Renal cortex interstitium (tissue), 11 donors: ENCODE results near the gene KAT6B. TPM values are rescaled to one million over a fixed set of nuclear protein-coding genes. Genes with fewer than 3 reads are reported as not detected.

ENCODE experiments used
- DNase-seq, 11 donors: peaks; one replicate each; pipeline ENCODE4 v3.0.0-alpha.2; 2013; ENCODE audit warnings: low read depth in 9 of 11, low spot score in 4 of 11; ENCODE audit errors: extremely low read depth in 1 of 11
- polyA plus RNA-seq, 3 donors: library from polyadenylated mRNA; unstranded; fragments of 120-200 nt; gene quantifications; one replicate each; pipeline ENCODE4 v1.2.1, GENCODE V29; 2013; ENCODE audit not compliant: insufficient read length in 3 of 3

The KAT6B gene
- polyA plus RNA-seq, 3 donors = 43.6 to 46.5 (median 44.0) TPM

DNA sequence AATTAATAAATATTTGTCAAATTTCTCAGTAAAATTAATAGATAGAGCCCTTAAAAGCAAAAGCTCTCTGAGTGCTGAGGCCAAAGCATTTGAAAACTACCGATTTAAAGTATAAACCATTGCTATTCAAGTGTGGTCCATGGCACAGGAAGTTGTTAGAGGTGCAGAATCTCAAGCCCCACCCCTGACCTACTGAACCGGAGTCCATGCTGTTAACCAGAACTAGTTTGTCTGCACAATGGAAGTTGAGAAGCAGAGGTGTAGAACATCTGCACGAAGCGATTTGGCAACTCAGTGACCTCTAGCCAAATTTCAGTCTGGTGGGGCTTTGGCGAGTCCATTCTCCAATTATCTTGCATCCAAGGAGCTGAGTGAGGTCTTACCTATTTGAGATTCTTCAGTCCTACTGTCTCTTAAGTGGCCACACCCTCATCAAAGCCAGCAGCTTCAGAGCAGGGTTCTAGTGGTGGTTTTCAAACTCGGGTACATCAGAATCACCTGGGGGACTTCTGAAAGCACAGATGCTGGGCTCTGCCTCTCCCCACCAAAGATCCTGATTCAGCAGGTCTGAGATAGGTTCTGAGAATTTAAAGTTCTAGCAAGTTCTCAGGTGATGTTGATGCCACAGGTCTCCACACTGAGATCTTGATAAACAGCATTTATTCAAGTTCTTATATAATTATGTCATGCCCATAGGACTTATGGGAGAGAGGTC is 188.3 kb downstream of the KAT6B start:
- no peak for DNase-seq

DNA sequence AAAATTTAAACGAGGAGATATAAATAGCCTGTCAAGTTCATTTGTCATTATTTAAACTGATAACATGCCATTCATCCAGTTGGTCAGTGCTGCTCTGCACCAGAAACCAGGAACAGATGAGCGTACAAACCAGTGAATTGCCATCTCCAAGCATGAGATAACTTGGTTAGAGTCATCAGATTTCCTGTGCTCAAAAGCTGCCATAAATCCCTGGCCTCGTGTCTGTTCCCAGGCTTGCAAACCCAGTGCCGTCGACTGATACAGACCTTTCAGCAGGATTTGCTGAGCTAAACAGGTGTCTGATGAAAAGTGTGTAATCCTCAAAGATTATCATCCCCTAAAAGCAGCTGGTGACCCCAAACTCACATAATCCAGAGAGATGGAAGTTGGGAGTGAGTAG is 189.0 kb downstream of the KAT6B start:
- no peak for DNase-seq

DNA sequence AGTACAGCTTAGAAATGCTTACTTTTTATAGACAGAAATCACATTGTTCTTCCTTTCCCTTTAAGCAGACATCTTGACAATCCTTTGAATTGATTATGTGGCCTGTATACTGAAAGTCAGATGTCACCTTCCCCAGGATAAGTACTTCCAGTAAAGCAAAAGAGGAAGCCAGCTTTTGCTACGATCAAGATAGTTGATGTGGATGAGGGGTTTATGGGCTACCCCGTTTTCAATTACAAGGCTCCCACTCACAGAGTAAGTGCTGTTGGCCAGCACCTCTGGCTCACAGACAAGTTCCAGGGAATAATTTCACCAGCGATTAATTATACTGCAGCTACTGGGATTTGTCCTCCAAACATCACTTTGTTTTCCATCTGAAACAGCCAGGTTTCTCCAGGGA is 189.9 kb downstream of the KAT6B start:
- peak in 2 of 11 donors; percentile 19 to 25 for DNase-seq

DNA sequence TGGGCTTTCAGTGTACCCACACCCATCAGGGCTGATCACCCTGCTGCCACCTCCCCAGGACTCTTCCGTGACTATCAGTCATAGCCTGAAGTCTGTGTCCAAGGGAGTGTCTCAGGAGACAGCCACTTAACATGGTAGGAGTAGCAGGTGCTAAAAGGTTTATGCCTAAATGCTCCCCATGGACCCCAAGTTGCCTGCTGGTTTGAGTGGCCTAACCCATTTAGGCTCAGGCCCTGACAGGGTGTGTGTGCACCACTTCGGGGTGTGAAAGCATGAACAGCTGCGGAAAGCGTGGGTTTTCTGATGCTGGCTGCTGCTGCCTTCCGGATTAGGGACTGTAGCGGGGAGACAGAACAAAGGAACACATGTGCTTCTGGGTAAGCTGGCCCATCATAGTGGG is 191.9 kb downstream of the KAT6B start:
- no peak for DNase-seq

DNA sequence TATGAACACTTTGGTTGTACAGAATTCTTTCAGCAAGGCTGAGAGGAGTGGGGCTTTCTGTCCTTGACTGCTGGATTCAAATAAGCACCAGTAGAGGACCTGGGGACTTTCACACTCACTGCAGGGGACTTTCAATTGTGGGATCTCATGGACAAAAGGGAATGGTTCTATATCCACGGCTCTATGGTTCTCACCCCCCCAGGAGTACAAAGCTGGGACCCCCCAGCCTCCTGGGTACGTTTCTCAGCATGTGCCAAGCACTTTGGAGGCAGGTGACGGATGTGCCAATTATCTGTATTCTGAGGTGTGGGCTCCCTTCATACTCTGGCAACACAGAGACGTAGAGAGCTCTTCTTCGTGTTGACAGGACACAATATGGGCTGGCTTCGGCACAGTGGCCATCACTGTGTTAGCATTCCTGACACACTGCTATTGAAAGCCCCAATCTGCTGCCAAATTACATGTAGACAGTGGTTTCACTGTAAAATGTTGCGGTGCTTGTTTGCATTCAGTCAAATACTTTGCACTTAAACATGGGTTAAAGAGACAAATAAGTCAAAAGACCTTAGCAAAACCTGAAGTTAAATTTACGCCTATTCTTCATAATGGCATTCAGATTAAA is 192.4 kb downstream of the KAT6B start:
- no peak for DNase-seq

DNA sequence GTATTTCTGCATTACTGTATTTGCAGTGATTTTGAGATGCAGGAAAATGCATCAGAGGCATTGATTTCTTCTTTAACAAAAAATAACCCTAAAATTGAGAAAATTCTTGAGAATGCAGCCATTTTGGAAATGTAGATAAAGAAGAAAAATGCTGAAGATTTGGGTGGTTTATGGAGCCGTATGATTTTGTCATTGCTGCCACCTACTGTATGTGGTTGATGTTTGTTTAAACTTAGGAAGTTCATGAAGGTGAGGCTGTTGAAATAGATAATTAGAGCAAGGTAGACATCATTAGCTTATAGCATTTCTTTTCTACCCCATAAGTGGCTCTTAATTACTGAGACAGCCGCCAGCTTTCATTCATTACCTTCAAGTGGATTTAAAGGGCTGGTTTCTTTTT is 193.0 kb downstream of the KAT6B start:
- DNase-seq = peak in 1 of 11 donors; percentile 20

DNA sequence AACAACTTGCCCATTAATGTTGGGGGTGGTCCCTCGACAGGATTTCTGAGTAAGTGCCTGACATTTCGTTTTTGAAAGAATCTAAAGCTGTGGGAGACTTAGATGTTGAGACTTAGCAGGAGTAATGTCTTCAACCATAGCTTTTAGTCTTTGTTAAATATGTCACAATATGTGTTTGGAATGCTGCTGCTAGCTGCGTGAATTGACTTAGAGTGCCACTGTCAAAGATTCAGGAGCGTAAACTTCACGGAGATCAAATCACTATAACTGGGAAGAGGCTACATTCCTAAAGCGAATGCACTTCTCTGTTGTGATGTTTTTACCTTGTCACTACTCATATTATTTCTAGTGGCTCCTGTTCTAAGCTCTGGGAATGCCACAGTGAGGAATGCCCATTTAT is 193.8 kb downstream of the KAT6B start:
- no peak for DNase-seq

DNA sequence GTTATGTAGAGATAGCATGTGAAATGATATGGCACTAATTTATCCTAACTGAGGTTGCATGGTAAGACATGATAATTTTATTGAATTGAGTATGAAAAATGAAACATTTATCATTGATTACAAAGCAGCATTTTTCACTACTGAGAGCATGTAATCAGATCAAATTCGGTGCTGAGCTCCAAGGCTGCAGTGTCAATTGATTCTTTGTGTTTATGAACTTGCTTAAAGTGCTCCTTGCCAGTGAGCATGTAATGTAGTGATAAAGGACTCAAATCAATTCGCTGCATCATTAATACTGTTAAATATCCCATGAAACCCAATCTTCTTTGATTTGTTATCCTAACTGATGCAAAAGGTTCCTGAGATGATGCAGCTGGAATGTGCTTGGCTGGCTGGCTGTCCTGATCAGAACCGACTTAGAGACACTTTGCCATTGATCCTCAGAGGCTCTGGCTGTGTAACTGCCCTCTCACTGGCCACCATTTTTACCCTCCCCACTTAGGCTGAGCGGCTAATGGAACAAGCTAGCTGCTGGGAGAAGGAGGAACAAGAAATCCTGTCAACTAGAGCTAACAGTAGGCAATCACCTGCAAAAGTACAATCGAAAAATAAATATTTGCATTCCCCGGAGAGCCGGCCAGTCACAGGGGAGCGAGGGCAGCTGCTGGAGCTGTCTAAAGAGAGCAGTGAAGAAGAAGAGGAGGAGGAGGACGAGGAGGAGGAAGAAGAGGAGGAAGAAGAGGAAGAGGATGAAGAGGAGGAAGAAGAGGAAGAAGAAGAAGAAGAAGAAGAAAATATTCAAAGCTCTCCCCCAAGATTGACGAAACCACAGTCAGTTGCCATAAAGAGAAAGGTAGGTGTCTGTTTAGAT is 195.2 kb downstream of the KAT6B start:
- no peak for DNase-seq

DNA sequence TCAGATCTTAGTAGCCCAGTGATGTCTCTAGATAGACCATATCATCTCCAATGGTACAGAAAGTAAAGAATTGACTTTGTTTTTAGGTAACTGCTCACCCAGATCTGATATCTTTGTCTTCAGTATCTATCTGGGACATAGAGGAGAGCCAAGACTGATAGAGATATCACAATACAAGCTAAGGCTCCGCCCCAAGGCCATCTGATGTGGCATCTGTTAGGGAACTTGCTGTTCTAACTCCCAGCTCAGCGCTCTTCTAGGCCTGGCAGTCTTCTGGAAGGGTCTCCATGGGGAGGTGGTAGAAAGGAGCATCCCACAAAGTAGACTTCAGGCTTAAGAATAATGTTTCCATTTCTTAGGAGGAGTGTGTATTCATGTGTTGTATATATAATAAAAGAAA is 196.7 kb downstream of the KAT6B start:
- no peak for DNase-seq

DNA sequence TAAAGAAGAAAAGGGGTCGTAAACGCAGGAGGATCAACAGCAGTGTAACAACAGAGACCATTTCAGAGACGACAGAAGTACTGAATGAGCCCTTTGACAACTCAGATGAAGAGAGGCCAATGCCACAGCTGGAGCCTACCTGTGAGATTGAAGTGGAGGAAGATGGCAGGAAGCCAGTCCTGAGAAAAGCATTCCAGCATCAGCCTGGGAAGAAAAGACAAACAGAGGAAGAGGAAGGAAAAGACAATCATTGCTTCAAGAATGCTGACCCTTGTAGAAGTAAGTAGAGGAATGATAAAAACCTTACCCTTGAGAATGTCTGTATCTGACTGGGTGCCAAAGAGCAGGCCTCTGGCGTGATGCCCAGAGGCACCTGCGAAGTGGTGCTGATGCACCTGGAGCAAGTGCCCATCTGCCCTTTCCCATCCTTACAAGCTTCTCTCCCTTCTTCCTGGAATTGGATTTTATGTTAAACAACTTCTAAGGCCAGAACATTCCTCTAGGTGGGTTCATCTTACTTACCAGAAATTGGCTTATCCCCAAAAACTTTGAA is 198.6 kb downstream of the KAT6B start:
- DNase-seq = no peak

DNA sequence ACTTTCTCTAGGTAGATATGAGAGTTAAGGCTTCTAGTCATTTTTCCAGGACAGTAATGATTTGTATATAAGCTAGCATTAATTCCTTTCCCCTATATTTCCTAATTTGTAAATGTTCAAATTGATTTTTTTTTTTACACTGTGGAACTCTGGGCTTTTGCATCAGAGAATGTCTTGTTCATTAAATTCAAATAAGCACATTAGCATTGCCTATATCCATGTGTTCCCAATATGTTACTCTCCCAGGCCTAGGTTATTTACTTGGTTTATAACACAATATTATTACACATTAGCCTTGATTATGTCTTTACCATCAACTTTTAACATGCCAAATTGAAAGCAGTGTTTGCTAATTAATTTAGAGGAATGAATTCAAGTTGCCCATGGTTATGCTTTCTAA is 201.6 kb downstream of the KAT6B start:
- no peak for DNase-seq

DNA sequence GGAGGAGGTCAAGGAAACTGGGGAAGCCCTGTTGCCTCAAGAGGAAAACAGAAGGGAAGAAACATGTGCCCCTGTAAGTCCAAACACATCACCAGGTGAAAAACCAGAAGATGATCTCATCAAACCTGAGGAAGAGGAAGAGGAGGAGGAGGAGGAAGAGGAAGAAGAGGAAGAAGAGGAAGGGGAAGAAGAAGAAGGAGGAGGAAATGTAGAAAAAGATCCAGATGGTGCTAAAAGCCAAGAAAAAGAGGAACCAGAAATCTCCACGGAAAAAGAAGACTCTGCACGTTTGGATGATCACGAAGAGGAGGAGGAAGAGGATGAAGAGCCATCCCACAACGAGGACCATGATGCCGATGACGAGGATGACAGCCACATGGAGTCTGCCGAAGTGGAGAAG is 202.3 kb downstream of the KAT6B start:
- no peak for DNase-seq

DNA sequence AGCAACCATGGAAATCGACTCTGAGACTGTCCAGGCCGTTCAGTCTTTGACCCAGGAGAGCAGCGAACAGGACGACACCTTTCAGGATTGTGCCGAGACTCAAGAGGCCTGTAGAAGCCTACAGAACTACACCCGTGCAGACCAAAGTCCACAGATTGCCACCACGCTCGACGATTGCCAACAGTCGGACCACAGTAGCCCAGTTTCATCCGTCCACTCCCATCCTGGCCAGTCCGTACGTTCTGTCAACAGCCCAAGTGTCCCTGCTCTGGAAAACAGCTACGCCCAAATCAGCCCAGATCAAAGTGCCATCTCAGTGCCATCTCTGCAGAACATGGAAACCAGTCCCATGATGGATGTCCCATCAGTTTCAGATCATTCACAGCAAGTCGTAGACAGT is 203.0 kb downstream of the KAT6B start:
- no peak for DNase-seq

DNA sequence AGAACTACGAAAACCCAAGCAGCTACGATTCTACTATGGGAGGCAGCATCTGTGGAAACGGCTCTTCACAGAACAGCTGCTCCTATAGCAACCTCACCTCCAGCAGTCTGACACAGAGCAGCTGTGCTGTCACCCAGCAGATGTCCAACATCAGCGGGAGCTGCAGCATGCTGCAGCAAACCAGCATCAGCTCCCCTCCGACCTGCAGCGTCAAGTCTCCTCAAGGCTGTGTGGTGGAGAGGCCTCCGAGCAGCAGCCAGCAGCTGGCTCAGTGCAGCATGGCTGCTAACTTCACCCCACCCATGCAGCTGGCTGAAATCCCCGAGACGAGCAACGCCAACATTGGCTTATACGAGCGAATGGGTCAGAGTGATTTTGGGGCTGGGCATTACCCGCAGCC is 203.5 kb downstream of the KAT6B start:
- peak; percentile 55 to 84 (median 73) for DNase-seq

DNA sequence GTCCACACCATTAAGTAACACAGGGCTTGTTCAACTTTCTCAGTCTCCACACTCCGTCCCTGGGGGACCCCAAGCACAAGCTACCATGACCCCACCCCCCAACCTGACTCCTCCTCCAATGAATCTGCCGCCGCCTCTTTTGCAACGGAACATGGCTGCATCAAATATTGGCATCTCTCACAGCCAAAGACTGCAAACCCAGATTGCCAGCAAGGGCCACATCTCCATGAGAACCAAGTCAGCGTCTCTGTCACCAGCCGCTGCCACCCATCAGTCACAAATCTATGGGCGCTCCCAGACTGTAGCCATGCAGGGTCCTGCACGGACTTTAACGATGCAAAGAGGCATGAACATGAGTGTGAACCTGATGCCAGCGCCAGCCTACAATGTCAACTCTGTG is 204.0 kb downstream of the KAT6B start:
- no peak for DNase-seq

DNA sequence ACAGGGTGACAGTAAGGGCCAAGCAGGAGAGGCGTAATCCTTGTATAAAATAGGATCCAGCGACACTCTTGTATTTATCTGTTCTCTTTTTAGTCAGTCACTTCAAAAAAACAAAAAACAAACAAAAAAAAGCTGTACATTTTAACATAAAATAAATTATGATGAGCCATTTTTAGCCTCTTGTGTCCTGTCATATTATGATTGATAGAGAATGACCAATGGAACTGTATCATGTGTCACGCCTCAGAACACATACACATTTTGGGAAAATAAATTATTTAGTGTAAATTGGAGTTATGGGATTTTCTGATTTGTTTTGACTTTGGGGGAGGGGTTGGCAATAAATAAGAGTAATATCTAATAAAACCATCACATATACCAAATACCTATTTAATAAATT is 205.7 kb downstream of the KAT6B start:
- no peak for DNase-seq

DNA sequence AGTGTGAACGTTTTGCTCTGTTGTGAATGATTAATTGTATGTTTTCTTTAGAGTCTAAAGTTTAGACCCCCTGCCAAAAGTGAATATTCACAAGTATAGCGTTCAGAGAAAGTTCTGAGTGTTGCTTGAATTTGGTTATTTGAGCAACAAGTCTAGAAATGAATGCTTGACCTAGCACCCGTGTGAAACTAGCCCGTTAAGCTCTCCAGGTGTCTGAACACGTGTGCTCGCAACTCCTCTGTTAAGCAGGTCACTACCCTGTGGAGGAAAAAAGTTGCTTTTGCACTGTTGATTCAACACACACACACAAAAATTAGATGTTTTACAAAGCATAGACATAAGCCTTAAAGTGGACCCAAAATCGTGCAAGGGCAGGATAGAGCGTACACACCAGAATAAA is 206.4 kb downstream of the KAT6B start:
- DNase-seq = no peak

DNA sequence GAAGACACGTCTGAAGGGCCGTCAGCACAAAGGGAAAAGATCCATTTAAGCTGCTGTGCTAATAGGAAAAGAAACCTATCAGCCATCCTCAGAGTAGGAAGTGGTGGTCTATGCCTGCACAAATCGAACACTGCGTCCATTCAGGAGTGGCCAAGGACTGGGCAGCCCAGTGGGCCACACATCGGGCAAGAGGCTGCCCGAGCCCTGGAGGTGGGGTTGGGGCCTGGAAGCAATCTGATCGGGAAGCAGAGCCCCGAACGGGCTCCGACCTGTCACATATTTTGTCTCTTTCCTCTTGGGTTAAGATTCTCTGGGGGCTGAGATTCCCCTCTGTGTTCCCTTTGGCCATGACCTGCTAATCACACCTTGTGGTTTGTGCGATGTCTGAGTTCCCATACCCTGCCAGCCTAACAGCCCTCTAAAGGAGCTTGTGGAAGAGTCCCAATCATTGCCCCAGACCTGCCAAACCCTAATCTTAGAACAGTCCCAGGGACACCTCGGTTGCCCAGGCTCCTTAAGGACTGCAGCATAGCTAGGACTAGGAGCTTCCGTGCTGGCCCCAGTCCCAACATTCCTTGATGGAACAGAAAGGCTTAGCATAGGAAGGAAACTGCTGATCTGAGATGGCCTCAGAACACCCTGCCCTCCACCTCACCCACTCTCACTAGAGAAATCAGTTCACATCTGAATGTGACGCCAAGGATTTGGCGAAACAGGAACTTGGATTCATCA is 207.2 kb downstream of the KAT6B start:
- DNase-seq = no peak

DNA sequence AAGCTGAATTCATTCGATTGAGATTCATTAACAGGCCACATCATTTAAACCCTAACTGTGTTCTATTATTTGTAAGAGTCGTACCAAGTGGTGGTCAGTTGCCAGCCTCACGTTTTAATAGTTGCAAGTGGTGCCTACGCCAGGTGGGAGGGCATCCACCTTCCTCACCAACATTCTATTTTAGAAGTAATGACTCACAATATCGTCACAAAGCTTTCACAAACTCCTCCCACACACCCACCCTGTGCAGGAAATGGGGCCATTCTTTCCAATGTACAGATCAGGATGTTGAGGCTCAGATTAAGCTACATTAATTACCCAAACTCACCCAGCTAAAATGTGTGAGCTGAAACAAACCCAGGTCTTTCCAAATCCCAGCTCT is 207.7 kb downstream of the KAT6B start:
- DNase-seq = no peak
